ENCODE data around the gene SYNDIG1. TPM values are rescaled to one million over a fixed set of nuclear protein-coding genes. Genes with fewer than 3 reads are reported as not detected.

Gene SYNDIG1
- polyA plus RNA-seq, 2 of the 4 experiments (the other 2 are of a cell fraction): 0.96 to 2.6 TPM

DNA sequence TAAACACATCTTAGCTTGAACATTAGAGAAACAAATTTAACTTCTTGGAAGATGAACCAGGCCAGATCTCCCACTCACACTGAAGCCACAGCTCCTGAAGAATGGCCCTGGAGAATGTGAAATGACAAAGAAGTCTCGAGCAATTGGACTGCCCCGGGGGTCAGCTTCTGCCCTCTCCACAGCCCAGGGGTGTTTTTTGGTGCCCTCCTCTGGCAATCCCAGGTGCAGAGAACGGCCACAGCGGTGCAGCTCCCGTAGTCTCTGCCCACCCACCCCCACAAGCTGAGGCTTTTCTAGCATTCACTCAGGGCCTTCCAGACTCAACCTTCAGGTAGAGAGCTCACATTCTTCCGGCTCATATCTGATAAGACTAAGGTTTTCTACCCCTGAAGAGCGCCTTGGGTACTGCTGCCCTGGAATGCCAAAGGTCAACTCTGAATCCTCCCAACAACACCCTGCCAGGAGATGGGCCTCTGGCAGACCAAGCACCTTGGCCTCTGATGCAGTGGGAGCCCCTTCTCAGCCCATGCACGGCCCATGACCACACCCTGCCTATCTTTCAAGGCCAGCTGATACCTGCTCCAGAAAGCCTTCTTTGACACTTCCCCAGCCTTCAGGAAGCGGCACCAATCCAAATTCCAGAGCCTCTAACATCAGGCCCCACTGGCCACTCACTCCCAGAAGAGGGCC, 208.3 kb downstream of the SYNDIG1 start:
- no peak for ATAC-seq
- CTCF ChIA-PET: interaction anchor here (1.3 to 1.5 kb wide), 2 partner anchors 32 to 42 kb away, joined by 3 read pairs; no protein-coding TSS in a partner anchor

DNA sequence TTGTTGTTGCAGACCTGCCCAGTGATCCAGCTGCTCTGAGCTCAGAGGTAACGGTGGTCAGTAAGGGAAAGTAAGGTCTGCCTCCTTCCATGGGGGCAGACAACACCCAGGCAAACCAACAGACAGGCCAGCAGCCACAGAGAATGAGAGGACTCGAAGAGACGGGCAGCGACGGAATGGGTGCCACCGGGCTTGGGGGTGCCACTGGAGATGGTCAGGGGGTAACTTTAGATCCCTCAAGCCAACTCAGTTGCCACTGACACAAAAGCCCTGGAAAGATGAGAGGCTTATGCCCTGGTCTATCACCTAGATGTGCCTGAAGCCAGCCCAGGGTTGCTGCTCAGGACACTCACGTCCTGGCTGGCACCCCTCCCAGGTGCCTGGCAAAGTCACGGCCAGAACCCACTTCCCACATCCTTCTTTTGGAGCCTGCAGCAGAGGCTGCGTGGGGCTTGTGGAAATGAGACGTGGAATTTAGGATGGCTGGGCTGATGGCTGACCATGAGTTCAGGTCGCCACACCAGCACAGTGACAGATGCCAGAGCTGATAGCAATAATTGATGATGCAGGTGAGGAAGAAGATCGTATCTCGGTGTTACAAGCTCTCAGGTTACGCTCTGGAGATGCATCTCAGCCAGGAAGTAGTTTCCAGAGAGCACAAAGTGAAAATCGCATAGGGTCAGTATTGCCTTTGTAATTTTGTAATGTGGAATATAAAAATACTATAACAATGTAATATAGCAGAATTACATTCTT, 209.1 kb downstream of the SYNDIG1 start:
- no peaks in the 10 kb centered on the region for H3K9me3 ChIP-seq
- no peak overlapping the region for H3K4me2 ChIP-seq
- POLR2A ChIA-PET: no interaction called here
- ATAC-seq (no peak), DNase-seq (ENCODE audit: low read depth in 1 of 2, low spot score in 1 of 2) (no peak), FAIRE-seq (no peak)
- CTCF ChIA-PET: interaction anchor here (1.3 to 1.5 kb wide), 2 partner anchors 32 to 43 kb away, joined by 3 read pairs; no protein-coding TSS in a partner anchor
- TF ChIP-seq, protein P1, sequence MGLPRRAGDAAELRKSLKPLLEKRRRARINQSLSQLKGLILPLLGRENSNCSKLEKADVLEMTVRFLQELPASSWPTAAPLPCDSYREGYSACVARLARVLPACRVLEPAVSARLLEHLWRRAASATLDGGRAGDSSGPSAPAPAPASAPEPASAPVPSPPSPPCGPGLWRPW (IDR thresholded peaks at IDR 0.05): no peak
- TF ChIP-seq BHLHE40 (IDR thresholded peaks at IDR 0.05; ENCODE audit: low read depth, low read length) (no peak), ZNF302 (CRISPR knock-in tag; IDR thresholded peaks at IDR 0.05) (no peak), RARB (CRISPR knock-in tag; IDR thresholded peaks at IDR 0.05) (no peak), FOSL2 (IDR thresholded peaks at IDR 0.05) (no peak), FOSL2 (CRISPR knock-in tag; IDR thresholded peaks at IDR 0.05) (no peak), POLR2AphosphoS2 (conservative IDR thresholded peaks at IDR 0.05; ENCODE audit: low read length) (no peak), NPAS2 (CRISPR knock-in tag; IDR thresholded peaks at IDR 0.05; ENCODE audit: borderline replicate concordance) (no peak), ZSCAN20 (CRISPR knock-in tag; IDR thresholded peaks at IDR 0.05) (no peak), MAZ (IDR thresholded peaks at IDR 0.05; ENCODE audit: borderline replicate concordance, low read depth, low read length) (no peak), HDAC2 (IDR thresholded peaks at IDR 0.05) (no peak), CEBPB (IDR thresholded peaks at IDR 0.05) (no peak), PHF8 (IDR thresholded peaks at IDR 0.05; ENCODE audit: borderline replicate concordance, low read depth) (no peak), SMC3 (IDR thresholded peaks at IDR 0.05) (no peak), CHD2 (IDR thresholded peaks at IDR 0.05; ENCODE audit: low read length, partially characterized antibody) (no peak)
- TF ChIP-seq, protein P2, sequence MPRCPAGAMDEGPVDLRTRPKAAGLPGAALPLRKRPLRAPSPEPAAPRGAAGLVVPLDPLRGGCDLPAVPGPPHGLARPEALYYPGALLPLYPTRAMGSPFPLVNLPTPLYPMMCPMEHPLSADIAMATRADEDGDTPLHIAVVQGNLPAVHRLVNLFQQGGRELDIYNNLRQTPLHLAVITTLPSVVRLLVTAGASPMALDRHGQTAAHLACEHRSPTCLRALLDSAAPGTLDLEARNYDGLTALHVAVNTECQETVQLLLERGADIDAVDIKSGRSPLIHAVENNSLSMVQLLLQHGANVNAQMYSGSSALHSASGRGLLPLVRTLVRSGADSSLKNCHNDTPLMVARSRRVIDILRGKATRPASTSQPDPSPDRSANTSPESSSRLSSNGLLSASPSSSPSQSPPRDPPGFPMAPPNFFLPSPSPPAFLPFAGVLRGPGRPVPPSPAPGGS (IDR thresholded peaks at IDR 0.05): no peak
- TF ChIP-seq, protein P3, sequence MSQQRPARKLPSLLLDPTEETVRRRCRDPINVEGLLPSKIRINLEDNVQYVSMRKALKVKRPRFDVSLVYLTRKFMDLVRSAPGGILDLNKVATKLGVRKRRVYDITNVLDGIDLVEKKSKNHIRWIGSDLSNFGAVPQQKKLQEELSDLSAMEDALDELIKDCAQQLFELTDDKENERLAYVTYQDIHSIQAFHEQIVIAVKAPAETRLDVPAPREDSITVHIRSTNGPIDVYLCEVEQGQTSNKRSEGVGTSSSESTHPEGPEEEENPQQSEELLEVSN (IDR thresholded peaks at IDR 0.05; ENCODE audit: borderline replicate concordance, low read depth): no peak
- TF ChIP-seq, protein P4, sequence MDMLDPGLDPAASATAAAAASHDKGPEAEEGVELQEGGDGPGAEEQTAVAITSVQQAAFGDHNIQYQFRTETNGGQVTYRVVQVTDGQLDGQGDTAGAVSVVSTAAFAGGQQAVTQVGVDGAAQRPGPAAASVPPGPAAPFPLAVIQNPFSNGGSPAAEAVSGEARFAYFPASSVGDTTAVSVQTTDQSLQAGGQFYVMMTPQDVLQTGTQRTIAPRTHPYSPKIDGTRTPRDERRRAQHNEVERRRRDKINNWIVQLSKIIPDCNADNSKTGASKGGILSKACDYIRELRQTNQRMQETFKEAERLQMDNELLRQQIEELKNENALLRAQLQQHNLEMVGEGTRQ (IDR thresholded peaks at IDR 0.05): no peak
- no peak overlapping the region for H3K4me3 ChIP-seq
- H3K27ac ChIP-seq: peak overlapping the region in 1 of 2 experiments; percentile 3; a peak in 1 of 6 replicates
- H3K4me1 ChIP-seq: peaks cover 9% of the 10 kb centered on the region
- WGBS (ENCODE audit: missing lambda C conversion rate): 68% methylated on average over 15 of the region's 15 CpGs

More for the DNA sequence above, 208.3 kb downstream of the SYNDIG1 start:
- no peak for TF ChIP-seq NPAS2 (CRISPR knock-in tag; IDR thresholded peaks at IDR 0.05; ENCODE audit: borderline replicate concordance)
- TF ChIP-seq MAZ (IDR thresholded peaks at IDR 0.05; ENCODE audit: borderline replicate concordance, low read depth, low read length): no peak
- 0 out of 3 replicates have a peak, but pooled peaks have one; percentile 11 for TF ChIP-seq SMC3 (IDR thresholded peaks at IDR 0.05)
- TF ChIP-seq NFE2L2 (conservative IDR thresholded peaks at IDR 0.05; ENCODE audit: low read length): no peak
- no peak for TF ChIP-seq FOSB (CRISPR knock-in tag; IDR thresholded peaks at IDR 0.05)
- TF ChIP-seq PHF8 (IDR thresholded peaks at IDR 0.05; ENCODE audit: borderline replicate concordance, low read depth): no peak
- Histone ChIP-seq H3K9me3 (no peaks in the 10 kb centered on the region), H3K27ac (peak overlapping the region in 1 of 2 experiments; percentile 3; a peak in 1 of 6 replicates), H3K4me1 (peaks cover 16% of the 10 kb centered on the region), H3K4me3 (no peak overlapping the region), H3K4me2 (no peak overlapping the region)
- POLR2A ChIA-PET: interaction anchor here (1.1 kb wide), 1 partner anchor 13 kb away, joined by 7 read pairs; no protein-coding TSS in a partner anchor
- no peak for FAIRE-seq
- DNase-seq (ENCODE audit: low read depth in 1 of 2, low spot score in 1 of 2): no peak
- 70% methylated on average over 9 of the region's 9 CpGs for WGBS (ENCODE audit: missing lambda C conversion rate)
